ENCODE results near the gene TOP2A. TPM values are rescaled to one million over a fixed set of nuclear protein-coding genes. Genes with fewer than 3 reads are reported as not detected.

The TOP2A gene
- total and polyA plus RNA-seq, 7 donors = 0.14 to 0.84 (median 0.32) TPM; not detected in 1

GRCh38 chr17:40338941-40339649 lies 78.6 kb downstream of the TOP2A start:
- ATAC-seq = peak in 1 of 4 donors; percentile 12
- H3K4me1 ChIP-seq = peaks cover 79% of the 10 kb centered on the region
- H3K4me3 ChIP-seq = no peak overlapping the region
- H3K9me3 ChIP-seq = no peaks in the 10 kb centered on the region
- intact Hi-C loops (cut with DNase I) = no loop called here
- no peaks in the 10 kb centered on the region for H3K27me3 ChIP-seq (ENCODE audit: insufficient read depth in 3 of 3, low read length in 2 of 3)
- H3K27ac ChIP-seq = peak overlapping the region; percentile 93
- no peak for TF ChIP-seq CTCF (IDR thresholded peaks at IDR 0.05)
- DNase-seq = peak in 1 of 2 donors; percentile 55
- WGBS, 3 donors = 49 to 63% (median 54%) methylated on average over 13 of the region's 13 CpGs
- H3K36me3 ChIP-seq (ENCODE audit: insufficient read depth in 1 of 2, low read depth in 1 of 2) = peaks cover 0 to 10% of the 10 kb centered on the region in 2 donors

Other genes with a start within 250 kb of the TOP2A start
- gene RAPGEFL1, start 240.4 kb downstream of the TOP2A start, total RNA-seq = 1 to 10 TPM; 2.8 to 5.7 (median 3.9) TPM
- 1 to 10 TPM; 1.7 to 4.2 (median 3.5) TPM for gene RAPGEFL1, start 240.4 kb downstream of the TOP2A start, polyA plus RNA-seq
- gene WIPF2, start 198.6 kb downstream of the TOP2A start, total RNA-seq = 1 to 10 TPM; 6.8 to 9.6 (median 8.4) TPM
- 10 to 100 TPM in 1 of 3 donors, 1 to 10 TPM in 2; 4.0 to 10.5 (median 4.8) TPM for gene WIPF2, start 198.6 kb downstream of the TOP2A start, polyA plus RNA-seq
- gene CDC6, start 130.0 kb downstream of the TOP2A start, total RNA-seq = under 1 TPM; 0.27 to 0.90 (median 0.42) TPM
- 1 to 10 TPM in 2 of 3 donors, under 1 TPM in 1; 0.86 to 2.5 (median 1.4) TPM for gene CDC6, start 130.0 kb downstream of the TOP2A start, polyA plus RNA-seq
- gene RARA, start 108.7 kb downstream of the TOP2A start, total RNA-seq = 10 to 100 TPM; 15.0 to 51.1 (median 44.6) TPM
- 10 to 100 TPM; 15.0 to 76.9 (median 18.6) TPM for gene RARA, start 108.7 kb downstream of the TOP2A start, polyA plus RNA-seq
- 1 to 10 TPM in 2 of 4 donors, under 1 TPM in 2; 0.34 to 1.4 (median 0.82) TPM for gene GJD3, start 53.2 kb downstream of the TOP2A start, total RNA-seq
- under 1 TPM in 2 of 3 donors, not detected in 1; 0.17 to 0.25 TPM for gene GJD3, start 53.2 kb downstream of the TOP2A start, polyA plus RNA-seq
- gene IGFBP4, start 25.6 kb upstream of the TOP2A start, total RNA-seq = 100 to 1,000 TPM in 2 of 4 donors, 10 to 100 TPM in 2; 64.8 to 106 (median 87.9) TPM
- 10 to 100 TPM; 44.2 to 65.1 (median 49.0) TPM for gene IGFBP4, start 25.6 kb upstream of the TOP2A start, polyA plus RNA-seq
- gene TNS4, start 83.7 kb upstream of the TOP2A start, total RNA-seq = under 1 TPM in 1 of 4 donors, not detected in 3; 0.06 TPM
- gene TNS4, start 83.7 kb upstream of the TOP2A start, polyA plus RNA-seq = under 1 TPM in 1 of 3 donors, not detected in 2; 0.04 TPM
- under 1 TPM; 0.20 to 0.24 (median 0.21) TPM for gene CCR7, start 147.6 kb upstream of the TOP2A start, total RNA-seq
- under 1 TPM in 2 of 3 donors, not detected in 1; 0.08 to 0.09 TPM for gene CCR7, start 147.6 kb upstream of the TOP2A start, polyA plus RNA-seq
- gene SMARCE1, start 229.9 kb upstream of the TOP2A start, total RNA-seq = 10 to 100 TPM; 49.6 to 64.7 (median 61.6) TPM
- 10 to 100 TPM; 55.6 to 59.9 (median 55.9) TPM for gene SMARCE1, start 229.9 kb upstream of the TOP2A start, polyA plus RNA-seq
- gene KRT222, start 247.3 kb upstream of the TOP2A start, total RNA-seq = under 1 TPM in 1 of 4 donors, not detected in 3; 0.32 TPM
- gene KRT222, start 247.3 kb upstream of the TOP2A start, polyA plus RNA-seq = under 1 TPM; 0.08 to 0.37 (median 0.09) TPM